H1 (cell line): Measurements from ENCODE around the gene TSC2. TPM values are rescaled to one million over a fixed set of nuclear protein-coding genes. Genes with fewer than 3 reads are reported as not detected.

Source experiments
- CTCF ChIA-PET: fragments of 300-600 bp; sonication (Branson Sonifier 250); formaldehyde crosslinking; loops from one replicate; lab custom pipeline; 2021; ENCODE audit not compliant: partially characterized antibody; lab: Charles Lee
- POLR2A ChIA-PET: fragments of 300-600 bp; sonication (Branson Sonifier 250); formaldehyde crosslinking; loops from one replicate; lab custom pipeline; 2021; ENCODE audit warnings: inconsistent platforms; ENCODE audit not compliant: partially characterized antibody; lab: Charles Lee
- DNase-seq, 2 experiments: peaks; one replicate each; pipeline versions ENCODE4 v3.0.0 to v3.0.0-alpha.2; 2010 to 2022; ENCODE audit warnings: low spot score in 2 of 2, low read depth in 1 of 2, mixed read lengths in 1 of 2
- FAIRE-seq: peaks from 2 replicates; lab custom pipeline; 2011; peaks lifted over from hg19 to GRCh38; lab: Jason Lieb, UNC
- H2AFZ ChIP-seq: 2 replicates; pipeline ENCODE4 v1.8.1; 2012; ENCODE audit warnings: low read length, inconsistent platforms
- H2AK5ac ChIP-seq: 2 replicates; pipeline ENCODE4 v1.6.1; 2013; ENCODE audit warnings: low read depth, low read length
- H2BK120ac ChIP-seq: replicated peaks from 2 replicates; pipeline ENCODE3; 2013; ENCODE audit warnings: low read depth, low read length, inconsistent platforms
- H2BK12ac ChIP-seq: 2 replicates; pipeline ENCODE4 v1.6.1; 2013; ENCODE audit warnings: low read depth, low read length
- H2BK15ac ChIP-seq: 2 replicates; pipeline ENCODE4 v1.6.1; 2013; ENCODE audit warnings: low read length
- H2BK20ac ChIP-seq: 2 replicates; pipeline ENCODE4 v1.6.1; 2013; ENCODE audit warnings: low read length
- H2BK5ac ChIP-seq: 2 replicates; pipeline ENCODE4 v1.6.1; 2013; ENCODE audit warnings: low read depth, low read length
- H3K14ac ChIP-seq: 2 replicates; pipeline ENCODE4 v1.6.1; 2013; ENCODE audit warnings: inconsistent platforms; ENCODE audit not compliant: insufficient read length
- H3K18ac ChIP-seq: 2 replicates; pipeline ENCODE4 v1.6.1; 2013; ENCODE audit warnings: low read length; ENCODE audit errors: extremely low read depth
- H3K23ac ChIP-seq: 2 replicates; pipeline ENCODE4 v1.6.1; 2013; ENCODE audit warnings: inconsistent platforms; ENCODE audit not compliant: insufficient read length
- H3K23me2 ChIP-seq: 2 replicates; pipeline ENCODE4 v1.6.1; 2013; ENCODE audit warnings: low read depth, low read length
- H3K27ac ChIP-seq: 2 replicates; pipeline ENCODE4 v1.6.1; 2011; ENCODE audit warnings: low read depth, low read length, inconsistent platforms
- H3K27me3 ChIP-seq, 4 experiments: replicated peaks in 1 of 4; 1 replicate in 1 of 4; 2 replicates in 3 of 4; pipeline versions ENCODE4 v1.6.1 to v1.8.1; 2011 to 2013; ENCODE audit warnings: low read length in 3 of 4, mild to moderate bottlenecking in 3 of 4, inconsistent platforms in 2 of 4, mixed read lengths in 2 of 4, moderate library complexity in 1 of 4; ENCODE audit not compliant: control insufficient read depth in 3 of 4, insufficient read depth in 3 of 4; ENCODE audit errors: extremely low read depth in 1 of 4
- H3K36me3 ChIP-seq, 4 experiments: 2 replicates each; pipeline versions ENCODE4 v1.6.1 to v1.8.1; 2011 to 2013; ENCODE audit warnings: mild to moderate bottlenecking in 4 of 4, low read length in 3 of 4, moderate library complexity in 2 of 4, control low read depth in 1 of 4, inconsistent platforms in 1 of 4; ENCODE audit not compliant: insufficient read depth in 4 of 4, control insufficient read depth in 2 of 4
- H3K4ac ChIP-seq: replicated peaks from 2 replicates; pipeline ENCODE3; 2013; ENCODE audit warnings: low read length, low read depth, mixed read lengths, inconsistent platforms; ENCODE audit not compliant: insufficient read length
- H3K4me1 ChIP-seq, 4 experiments: replicated peaks in 1 of 4; 1 replicate in 1 of 4; 2 replicates in 3 of 4; pipeline versions ENCODE4 v1.6.1 to v1.8.1; 2011 to 2013; ENCODE audit warnings: low read length in 3 of 4, inconsistent platforms in 2 of 4, mixed read lengths in 1 of 4; ENCODE audit not compliant: insufficient read depth in 4 of 4, control insufficient read depth in 3 of 4
- H3K4me2 ChIP-seq, 2 experiments: 2 replicates each; pipeline versions ENCODE4 v1.6.1 to v1.8.1; 2011 to 2013; ENCODE audit warnings: low read depth in 2 of 2, low read length in 2 of 2, control low read depth in 1 of 2, inconsistent platforms in 1 of 2, mild to moderate bottlenecking in 1 of 2; ENCODE audit not compliant: insufficient read depth in 1 of 2
- H3K4me3 ChIP-seq, 4 experiments: fragments of 200-600, 300-600 bp in 1 of 4; sonication (generic), shearing (Covaris generic), sonication (Bioruptor Twin) in 1 of 4; 2 replicates each; pipeline versions ENCODE4 v1.5.1 to v1.8.1; 2011 to 2016; ENCODE audit warnings: low read length in 4 of 4, low read depth in 3 of 4, control low read depth in 2 of 4, inconsistent platforms in 2 of 4, mild to moderate bottlenecking in 2 of 4, mixed read lengths in 1 of 4, moderate library complexity in 1 of 4; ENCODE audit not compliant: insufficient read depth in 2 of 4; ENCODE audit errors: extremely low read depth in 1 of 4
- H3K56ac ChIP-seq: replicated peaks from 2 replicates; pipeline ENCODE3; 2013; ENCODE audit warnings: low read depth, mild to moderate bottlenecking, mixed read lengths, low read length, inconsistent platforms; ENCODE audit not compliant: insufficient read length
- H3K79me1 ChIP-seq: 2 replicates; pipeline ENCODE4 v1.6.1; 2013; ENCODE audit warnings: low read depth, low read length, control low read depth
- H3K79me2 ChIP-seq, 2 experiments: 2 replicates each; pipeline versions ENCODE4 v1.6.1 to v1.8.1; 2012 to 2013; ENCODE audit warnings: low read length in 2 of 2, mild to moderate bottlenecking in 2 of 2, inconsistent platforms in 1 of 2; ENCODE audit not compliant: insufficient read depth in 2 of 2, control insufficient read depth in 1 of 2
- H3K9ac ChIP-seq, 4 experiments: replicated peaks in 1 of 4; 1 replicate in 1 of 4; 2 replicates in 3 of 4; pipeline versions ENCODE4 v1.6.1 to v1.8.1; 2011 to 2013; ENCODE audit warnings: low read depth in 3 of 4, low read length in 3 of 4, control low read depth in 2 of 4, mild to moderate bottlenecking in 2 of 4, moderate library complexity in 2 of 4, inconsistent platforms in 1 of 4; ENCODE audit errors: extremely low read depth in 1 of 4
- H3K9me3 ChIP-seq, 2 experiments: 2 replicates each; pipeline versions ENCODE4 v1.6.1 to v1.8.1; 2012 to 2013; ENCODE audit warnings: mild to moderate bottlenecking in 2 of 2, moderate library complexity in 2 of 2, control low read depth in 1 of 2, inconsistent platforms in 1 of 2, low read depth in 1 of 2, low read length in 1 of 2, mixed read lengths in 1 of 2; ENCODE audit not compliant: insufficient read depth in 2 of 2
- H4K20me1 ChIP-seq, 2 experiments: replicated peaks in 1 of 2; 2 replicates each; pipeline versions ENCODE3 to v1.8.1; 2011 to 2013; ENCODE audit warnings: inconsistent platforms in 2 of 2, low read length in 2 of 2, mild to moderate bottlenecking in 1 of 2; ENCODE audit not compliant: insufficient read depth in 2 of 2, control insufficient read depth in 1 of 2
- H4K5ac ChIP-seq: 2 replicates; pipeline ENCODE4 v1.6.1; 2013; ENCODE audit warnings: low read length, low read depth, mixed read lengths, inconsistent platforms; ENCODE audit not compliant: insufficient read length
- H4K8ac ChIP-seq: 2 replicates; pipeline ENCODE4 v1.8.0; 2013; ENCODE audit warnings: mild to moderate bottlenecking, moderate library complexity, low read length, inconsistent platforms; ENCODE audit not compliant: insufficient read depth; ENCODE audit errors: extremely low read depth
- H4K91ac ChIP-seq: replicated peaks from 2 replicates; pipeline ENCODE3; 2013; ENCODE audit warnings: low read length, mixed read lengths, inconsistent platforms; ENCODE audit not compliant: insufficient read length
- ASH2L ChIP-seq: fragments of 200-600, 300-600 bp; sonication (generic); IDR thresholded peaks from one replicate; pipeline ENCODE4 v1.7.1; 2017; ENCODE audit warnings: low read length
- BACH1 ChIP-seq: IDR thresholded peaks from 2 replicates; pipeline ENCODE4 v1.6.1; 2012; ENCODE audit warnings: low read length, improper control_type of control experiment
- BRCA1 ChIP-seq: IDR thresholded peaks from 2 replicates; pipeline ENCODE4 v1.6.1; 2012; ENCODE audit warnings: low read depth, low read length, improper control_type of control experiment
- CBX5 ChIP-seq: fragments of 300-800, 300-1000 bp; sonication (generic); IDR thresholded peaks from 2 replicates; pipeline ENCODE4 v1.7.1; 2016; ENCODE audit warnings: antibody characterized with exemption, low read length, low read depth
- EZH2 ChIP-seq: fragments of 200-600 bp; sonication (generic); IDR thresholded peaks from 2 replicates; pipeline ENCODE4 v1.7.1; 2012; ENCODE audit warnings: low read depth, mild to moderate bottlenecking, moderate library complexity, low read length, inconsistent platforms; ENCODE audit not compliant: severe bottlenecking
- HDAC2 ChIP-seq, 2 experiments: fragments of 300-600 bp in 1 of 2; sonication (generic) in 1 of 2; IDR thresholded peaks; 2 replicates each; pipeline ENCODE4 v1.6.1; 2011 to 2012; ENCODE audit warnings: low read depth in 2 of 2, low read length in 2 of 2, mild to moderate bottlenecking in 2 of 2, moderate library complexity in 2 of 2, borderline replicate concordance in 1 of 2, inconsistent platforms in 1 of 2
- JUND ChIP-seq: IDR thresholded peaks from 2 replicates; pipeline ENCODE4 v1.6.1; 2011; ENCODE audit warnings: mild to moderate bottlenecking, improper control_type of control experiment, low read length
- NANOG ChIP-seq: IDR thresholded peaks from 2 replicates; pipeline ENCODE4 v1.6.1; 2011; ENCODE audit warnings: low read length, low read depth, mild to moderate bottlenecking, inconsistent platforms; ENCODE audit not compliant: insufficient read depth, poor library complexity, severe bottlenecking
- RXRA ChIP-seq: IDR thresholded peaks from 2 replicates; pipeline ENCODE4 v1.6.1; 2011; ENCODE audit warnings: low read depth, mild to moderate bottlenecking, low read length, moderate library complexity; ENCODE audit not compliant: insufficient read depth
- SIN3A ChIP-seq, 2 experiments: IDR thresholded peaks in 1 of 2; conservative IDR thresholded peaks in 1 of 2; 2 replicates each; pipeline ENCODE4 v1.6.1; 2011 to 2012; ENCODE audit warnings: low read length in 2 of 2, improper control_type of control experiment in 1 of 2, low read depth in 1 of 2, mild to moderate bottlenecking in 1 of 2
- ZNF274 ChIP-seq: IDR thresholded peaks from 2 replicates; pipeline ENCODE4 v1.7.0; 2012; ENCODE audit warnings: low read length, borderline replicate concordance; ENCODE audit errors: extremely low read depth
- WGBS, 2 experiments: shearing (Covaris generic) in 1 of 2; methylation state at CpG; one replicate each; pipeline versions ENCODE4 v1.1.6 to v1.1.7; 2013 to 2015; ENCODE audit warnings: low lambda C conversion rate in 2 of 2, mixed read lengths in 2 of 2, inconsistent platforms in 1 of 2, low coverage in 1 of 2, missing lambda C conversion rate in 1 of 2; ENCODE audit not compliant: insufficient replicate concordance in 2 of 2, insufficient coverage in 1 of 2, insufficient read length in 1 of 2; ENCODE audit errors: extremely low coverage in 1 of 2, missing lambda C conversion rate in 1 of 2; 5-methylcytosine and 5-hydroxymethylcytosine counted together
- polyA plus RNA-seq, 7 experiments: library from polyadenylated mRNA; depleted of rRNA in 3 of 7; stranded (reverse) in 5 of 7; unstranded in 2 of 7; fragments of >200 nt in 5 of 7; fragments of 200-250 nt in 2 of 7; gene quantifications; 1 replicate in 5 of 7; 2 replicates in 1 of 7; 4 replicates in 1 of 7; pipeline versions ENCODE4 v1.2.1 to v1.2.3, GENCODE V29; 2011 to 2013; ENCODE audit warnings: missing spikeins in 2 of 7, mixed read lengths in 2 of 7
- total RNA-seq: library from RNA; stranded (reverse); fragmentation: NEBNext Ultra II Directional; extraction: Animal tissue kit (Norgen Biotek cat#: 25700); gene quantifications from 2 replicates; pipeline ENCODE4 v1.2.1, GENCODE V29; 2021

The TSC2 gene
- total and polyA plus RNA-seq, 2 of the 8 experiments (the other 6 are each of a cell fraction or from before 2014, with no cell fraction given) = 65.9 to 96.6 TPM

DNA sequence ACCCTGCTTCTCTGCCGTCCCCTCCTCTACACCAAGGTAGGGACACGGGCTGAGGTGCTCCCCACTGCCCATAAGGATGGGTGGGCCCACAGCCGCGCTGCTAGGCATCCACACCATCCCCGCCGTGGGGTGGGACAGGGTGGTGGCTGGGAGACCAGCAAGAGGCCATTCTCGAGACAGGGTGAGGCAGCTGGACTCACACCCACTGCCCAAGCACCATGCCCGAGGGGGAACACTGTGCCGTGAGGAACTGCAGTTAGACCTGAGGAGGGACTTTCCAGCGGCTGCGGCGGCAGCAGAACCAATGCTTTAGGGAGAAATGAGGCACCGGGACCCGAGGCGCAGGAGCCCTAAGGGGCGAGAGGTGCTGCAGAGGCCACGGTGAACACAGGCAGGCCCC lies 74.6 kb downstream of the TSC2 start:
- Histone ChIP-seq H3K79me1 (peaks cover 7% of the 10 kb centered on the region), H3K9me3 (no peaks in the 10 kb centered on the region), H3K14ac (no peak overlapping the region), H4K91ac (no peak overlapping the region), H3K23me2 (no peaks in the 10 kb centered on the region), H3K4me1 (peaks cover 0 to 23% (median 14%) of the 10 kb centered on the region in 4 experiments; a peak in 6 of 7 replicates), H3K23ac (no peak overlapping the region), H4K5ac (no peak overlapping the region), H3K27ac (no peak overlapping the region), H3K4me2 (no peak overlapping the region), H4K8ac (0 out of 2 replicates have a peak overlapping the region, but pooled peaks have one; percentile 51), H2BK15ac (no peak overlapping the region), H3K18ac (no peak overlapping the region), H3K27me3 (no peaks in the 10 kb centered on the region), H2BK120ac (no peak overlapping the region), H2AK5ac (no peak overlapping the region), H2AFZ (no peak overlapping the region), H2BK12ac (no peak overlapping the region), H4K20me1 (no peaks in the 10 kb centered on the region), H2BK5ac (no peak overlapping the region), H3K9ac (no peak overlapping the region), H2BK20ac (no peak overlapping the region), H3K4ac (no peak overlapping the region), H3K4me3 (no peak overlapping the region), H3K79me2 (peaks cover 0 to 26% of the 10 kb centered on the region in 2 experiments; a peak in 3 of 4 replicates), H3K36me3 (no peaks in the 10 kb centered on the region), H3K56ac (no peak overlapping the region)
- 91% methylated on average over 15 of the region's 17 CpGs; no CpG with 5 or more reads in 1 of the 2 experiments for WGBS, 2 experiments
- ChIA-PET CTCF (interaction anchor here (0.7 to 2.6 kb wide), 4 partner anchors 18 to 31 kb away, joined by 3 to 20 read pairs (median 4); no protein-coding TSS in a partner anchor), POLR2A (interaction anchor here (1.4 to 2.4 kb wide), 2 partner anchors 30 to 33 kb away, joined by 3 to 7 read pairs; partner anchors contain the start of gene TRAF7)
- no peak for DNase-seq
- FAIRE-seq = no peak
- TF ChIP-seq RXRA (no peak), EZH2 (no peak), ASH2L (no peak), JUND (no peak), CBX5 (no peak), BRCA1 (no peak), BACH1 (no peak), NANOG (no peak), SIN3A (conservative IDR thresholded peaks at IDR 0.05 in 1 of 2, IDR thresholded peaks at IDR 0.05 in 1 of 2; ENCODE audit: low read depth in 1 of 2, low read length in 2 of 2) (no peak), ZNF274 (no peak), HDAC2 (IDR thresholded peaks at IDR 0.05; ENCODE audit: borderline replicate concordance in 1 of 2, low read depth in 2 of 2, low read length in 2 of 2) (no peak)
